NCI-H2107 (cell line): ENCODE results near the gene SOST.

Source experiments
- DNase-seq: peaks from one replicate; lab custom pipeline; 2025; lab: John Stamatoyannopoulos, UW

SOST gene

DNA sequence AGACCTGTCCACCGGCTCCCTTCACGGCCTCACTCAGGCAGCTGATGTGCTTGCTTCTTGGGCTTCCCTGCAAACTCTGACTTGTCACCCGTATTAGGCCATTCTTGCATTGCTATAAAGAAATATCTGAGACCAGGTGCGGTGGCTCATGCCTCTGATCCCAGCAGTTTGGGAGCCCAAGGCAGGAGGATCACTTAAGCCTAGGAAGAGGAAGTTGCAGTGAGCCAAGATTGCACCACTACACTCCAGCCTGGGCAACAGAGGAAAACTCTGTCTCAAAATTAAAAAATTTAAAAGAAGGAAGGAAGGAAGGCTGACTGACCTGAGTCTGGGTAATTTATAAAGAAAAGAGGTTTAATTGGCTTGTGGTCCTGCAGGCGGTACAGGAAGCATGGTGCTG, 17.0 kb downstream of the SOST start:
- no peak for DNase-seq

DNA sequence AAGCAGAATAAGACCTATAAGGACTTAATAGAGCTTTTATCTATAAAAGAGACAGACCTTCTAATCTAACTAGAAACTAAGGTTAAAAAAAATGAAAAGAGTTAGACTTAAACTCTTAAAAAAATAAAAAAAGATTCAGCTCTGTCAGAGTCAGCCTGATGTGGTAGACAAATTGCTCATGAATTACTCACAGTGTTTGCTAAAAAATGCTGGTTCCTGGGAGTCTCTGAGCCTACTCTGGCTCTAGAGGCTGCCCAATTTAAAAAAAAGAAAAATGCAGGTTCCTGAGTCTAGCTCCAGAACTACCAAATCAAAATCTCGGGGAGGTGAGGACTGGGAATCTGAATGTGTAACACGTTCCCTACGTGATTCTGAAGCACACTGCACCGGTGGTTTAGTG, 18.1 kb downstream of the SOST start:
- DNase-seq = no peak

DNA sequence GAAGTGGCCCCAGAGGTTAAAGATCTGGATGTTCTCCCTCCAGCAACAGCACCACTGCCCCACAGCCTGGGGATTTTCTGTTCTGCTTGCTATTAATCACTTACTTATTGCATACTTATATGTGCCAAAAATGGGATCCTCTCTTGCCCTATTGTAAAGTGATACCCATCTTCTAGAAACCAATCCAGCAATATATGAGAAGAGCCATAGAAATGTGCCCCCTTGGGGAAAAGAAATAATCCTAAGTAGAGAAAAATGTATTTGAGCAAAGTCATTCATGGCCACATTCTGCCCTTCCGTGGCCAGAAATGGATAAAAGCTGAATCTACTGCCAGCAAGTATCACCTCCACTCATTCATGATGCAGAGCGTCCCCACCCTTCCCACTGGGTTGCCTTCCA, 20.9 kb downstream of the SOST start:
- no peak for DNase-seq

DNA sequence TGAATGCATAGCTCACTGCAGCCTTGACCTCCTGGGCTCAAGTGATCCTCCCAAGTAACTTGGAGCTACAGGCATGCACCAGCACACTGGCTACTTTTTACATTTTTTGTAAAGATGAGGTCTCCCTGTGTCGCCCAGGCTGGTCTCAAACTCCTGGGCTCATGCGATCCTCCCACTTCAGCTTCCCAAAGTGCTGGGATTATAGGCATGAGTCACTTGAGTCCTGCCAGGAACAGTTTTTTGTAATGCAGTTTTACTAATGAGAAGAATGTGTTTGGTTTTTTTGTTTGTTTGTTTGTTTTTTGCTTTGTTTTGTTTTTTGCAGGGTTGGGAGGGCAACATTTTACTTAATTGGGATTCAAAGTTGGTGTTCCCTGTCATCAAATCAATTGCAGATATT, 22.2 kb downstream of the SOST start:
- no peak for DNase-seq

DNA sequence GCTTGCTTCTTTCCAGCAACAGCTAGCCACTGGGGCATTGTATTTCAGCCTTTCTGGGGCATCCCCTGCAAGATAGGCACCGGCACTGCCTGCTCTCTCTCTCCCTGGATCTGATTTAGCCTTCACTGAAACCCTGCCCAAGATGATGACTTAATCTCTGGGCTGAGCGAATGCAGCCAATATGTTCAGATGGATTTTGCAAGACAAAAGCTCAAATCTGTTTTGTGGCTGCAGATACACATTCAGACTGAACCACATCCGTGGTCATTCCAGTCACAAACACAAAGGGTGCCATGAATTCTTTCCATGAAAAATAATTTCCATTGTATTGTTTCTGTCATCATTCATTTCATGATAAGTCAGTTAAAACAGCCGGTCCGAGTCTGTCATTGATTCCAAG, 24.2 kb downstream of the SOST start:
- DNase-seq = no peak

DNA sequence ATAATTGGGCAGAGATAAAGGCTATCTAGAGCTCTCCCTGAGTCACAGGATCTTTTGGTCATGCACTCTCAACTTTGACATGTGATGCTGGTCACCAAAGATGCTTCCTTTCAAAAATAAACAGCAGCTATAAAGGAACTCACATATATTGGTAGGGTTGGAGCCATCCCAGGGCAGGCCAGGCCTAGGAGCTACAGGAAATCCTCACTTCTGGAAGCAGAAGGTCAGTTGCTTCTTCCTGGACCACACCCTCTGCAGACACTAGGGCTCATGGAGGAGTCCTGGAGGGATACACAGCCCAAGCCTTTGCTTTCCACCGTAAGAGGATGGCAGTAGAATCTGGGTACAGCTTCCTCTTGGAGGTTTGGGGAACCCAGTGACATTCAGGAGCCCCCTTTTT, 24.6 kb downstream of the SOST start:
- no peak for DNase-seq

DNA sequence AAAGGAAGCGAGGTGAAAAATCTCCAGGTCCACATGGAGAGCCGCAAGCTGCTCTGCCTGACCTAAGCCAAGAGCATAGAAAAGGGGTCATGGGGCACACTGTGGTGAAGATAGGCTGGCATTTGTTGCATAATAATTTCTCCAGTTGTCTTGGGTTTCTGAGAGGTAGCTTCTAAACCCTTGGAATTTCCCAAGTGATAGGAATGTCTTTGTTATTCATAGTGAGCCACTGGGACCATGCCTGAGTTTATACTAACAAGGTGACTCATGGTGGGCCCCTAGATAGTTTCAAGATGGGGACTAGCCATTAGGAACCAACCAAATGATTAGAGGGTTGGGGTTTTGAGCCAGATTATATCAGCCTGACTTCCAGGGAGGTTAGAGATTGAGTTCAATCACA, 25.6 kb downstream of the SOST start:
- no peak for DNase-seq

DNA sequence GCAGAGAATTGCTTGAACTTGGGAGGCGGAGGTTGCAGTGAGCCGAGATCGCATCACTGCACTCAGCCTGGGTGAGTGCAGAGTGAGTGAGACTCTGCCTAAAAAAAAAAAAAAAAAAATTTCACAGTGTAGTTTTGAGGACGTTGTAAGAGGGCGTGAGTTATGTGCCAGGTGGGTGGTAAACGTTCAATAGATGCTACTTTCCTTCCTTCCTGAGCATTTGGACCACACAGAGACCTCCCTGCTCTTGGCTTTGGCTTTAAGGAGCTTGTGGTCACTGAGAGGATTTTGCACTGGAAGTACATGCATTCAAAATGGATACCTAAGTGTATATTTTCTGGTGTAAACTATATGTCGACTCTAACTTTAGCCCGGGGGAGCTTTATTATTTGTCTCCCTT, 30.5 kb downstream of the SOST start:
- no peak for DNase-seq

DNA sequence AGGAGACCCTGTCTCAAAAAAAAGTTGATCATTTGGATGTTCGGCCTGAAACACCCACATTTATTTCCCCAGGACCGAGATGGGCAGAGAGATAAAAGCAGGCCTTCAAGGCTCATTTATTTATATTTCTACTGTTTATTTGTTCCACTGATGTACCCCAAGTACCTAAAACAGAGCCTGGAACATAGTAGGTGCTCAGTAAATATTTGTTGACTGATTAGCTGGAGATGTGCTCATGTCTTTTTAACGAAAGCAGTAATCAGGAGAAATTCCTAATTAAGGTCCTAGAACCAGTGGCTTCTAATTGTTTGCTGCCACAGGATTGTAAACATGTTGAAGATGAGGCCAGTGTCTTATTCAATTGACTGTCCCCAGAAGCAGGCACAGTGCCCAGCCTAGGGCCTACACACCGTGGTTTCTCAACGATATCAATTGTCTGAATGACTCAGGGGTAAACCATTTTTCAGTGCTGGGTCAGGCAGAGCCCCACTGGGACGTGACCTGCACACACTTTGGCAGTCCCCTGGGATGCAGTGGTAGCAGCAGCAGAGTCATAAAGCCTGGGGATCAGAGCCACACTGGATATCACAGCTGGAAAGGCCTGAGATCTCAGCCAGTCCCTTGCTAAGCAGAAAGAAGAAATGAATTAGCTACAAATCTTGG, 34.8 kb downstream of the SOST start:
- no peak for DNase-seq

DNA sequence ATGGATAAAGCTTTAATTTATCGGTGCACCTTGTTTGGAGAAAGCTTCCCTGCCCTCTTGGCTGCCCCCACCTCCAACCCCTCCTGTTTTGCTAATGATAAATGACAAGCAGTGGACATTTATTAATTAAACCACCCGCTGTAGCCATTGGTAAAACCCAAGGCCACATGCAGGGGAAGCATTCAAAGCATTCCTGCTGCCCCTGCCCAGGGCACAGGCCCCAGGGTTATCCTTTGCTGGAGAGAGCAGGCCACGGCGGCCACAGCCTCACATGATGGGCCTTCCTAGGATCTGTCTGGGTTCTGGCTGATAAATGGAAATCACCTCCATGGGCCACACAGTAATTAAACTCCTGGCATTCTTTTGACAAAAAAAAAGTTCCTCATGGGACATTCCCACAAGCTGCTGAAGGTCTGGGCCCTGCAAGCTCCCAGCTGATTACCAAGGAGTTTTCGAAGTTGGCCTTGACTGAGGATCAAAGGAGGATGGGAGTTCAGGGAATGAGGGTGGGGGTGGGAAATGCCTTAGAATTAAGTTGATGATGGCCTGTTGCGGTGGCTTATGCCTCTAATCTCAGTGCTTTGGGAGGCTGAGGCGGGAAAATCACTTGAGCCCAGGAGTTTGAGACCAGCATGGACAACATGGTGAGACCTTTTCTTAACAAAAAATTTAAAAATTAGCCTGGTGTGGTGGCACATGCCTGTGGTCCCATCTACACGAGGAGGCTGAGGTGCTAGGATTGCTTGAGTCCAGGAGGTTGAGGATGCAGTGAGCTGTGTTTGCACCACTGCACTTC, 35.5 kb downstream of the SOST start:
- DNase-seq = no peak

DNA sequence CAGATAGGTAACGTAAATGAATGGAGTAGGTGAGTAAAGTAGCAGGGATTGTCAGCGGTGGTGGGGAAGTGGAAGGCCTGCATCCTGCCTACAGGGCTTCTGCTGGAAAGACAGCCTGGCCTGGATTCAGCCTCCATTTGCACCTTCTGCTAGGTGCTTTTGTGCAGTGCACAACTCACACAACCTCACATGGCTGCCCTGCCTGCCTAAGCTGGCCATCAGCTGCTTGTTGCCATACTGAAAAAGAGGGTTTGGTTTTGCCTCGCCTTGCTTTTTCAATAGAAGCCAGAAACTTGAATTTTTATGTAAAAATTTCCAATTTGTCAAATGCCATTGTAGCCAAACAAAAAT, 36.3 kb downstream of the SOST start:
- DNase-seq = no peak

DNA sequence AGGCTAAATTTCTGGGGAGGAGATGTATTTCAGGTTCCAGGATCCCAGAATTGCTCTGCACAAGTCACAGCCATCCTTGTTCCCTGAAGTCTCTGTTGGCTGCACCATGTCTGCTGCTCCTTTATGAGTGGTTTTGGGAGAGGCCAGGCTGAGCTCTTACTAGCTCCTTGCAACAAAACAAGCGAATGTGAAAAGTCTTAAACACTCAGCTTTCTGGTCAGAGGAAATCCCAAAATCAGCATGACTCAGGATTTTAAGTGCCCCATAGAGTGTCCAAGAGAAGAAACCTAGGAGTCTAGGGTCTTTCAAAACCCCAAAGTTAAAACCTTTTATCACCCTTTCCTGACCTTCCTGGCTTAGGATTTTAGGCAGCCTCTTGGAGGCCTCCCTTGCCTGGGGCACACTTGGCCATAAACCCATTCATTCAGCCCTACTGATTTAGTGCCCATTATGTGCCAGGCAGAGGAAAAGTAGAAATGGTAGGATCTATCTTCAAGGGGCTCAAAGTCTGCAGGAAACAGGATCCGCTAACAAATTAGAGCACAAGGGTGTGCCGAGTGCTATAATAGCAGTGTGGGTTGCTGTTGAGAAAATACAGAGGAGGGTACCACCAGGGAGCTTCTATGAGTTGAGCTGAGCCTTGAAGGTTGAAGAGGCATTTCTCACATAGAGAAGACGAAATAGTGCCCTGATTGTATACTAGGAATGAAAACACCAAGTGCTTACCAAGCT, 36.9 kb downstream of the SOST start:
- DNase-seq = no peak

DNA sequence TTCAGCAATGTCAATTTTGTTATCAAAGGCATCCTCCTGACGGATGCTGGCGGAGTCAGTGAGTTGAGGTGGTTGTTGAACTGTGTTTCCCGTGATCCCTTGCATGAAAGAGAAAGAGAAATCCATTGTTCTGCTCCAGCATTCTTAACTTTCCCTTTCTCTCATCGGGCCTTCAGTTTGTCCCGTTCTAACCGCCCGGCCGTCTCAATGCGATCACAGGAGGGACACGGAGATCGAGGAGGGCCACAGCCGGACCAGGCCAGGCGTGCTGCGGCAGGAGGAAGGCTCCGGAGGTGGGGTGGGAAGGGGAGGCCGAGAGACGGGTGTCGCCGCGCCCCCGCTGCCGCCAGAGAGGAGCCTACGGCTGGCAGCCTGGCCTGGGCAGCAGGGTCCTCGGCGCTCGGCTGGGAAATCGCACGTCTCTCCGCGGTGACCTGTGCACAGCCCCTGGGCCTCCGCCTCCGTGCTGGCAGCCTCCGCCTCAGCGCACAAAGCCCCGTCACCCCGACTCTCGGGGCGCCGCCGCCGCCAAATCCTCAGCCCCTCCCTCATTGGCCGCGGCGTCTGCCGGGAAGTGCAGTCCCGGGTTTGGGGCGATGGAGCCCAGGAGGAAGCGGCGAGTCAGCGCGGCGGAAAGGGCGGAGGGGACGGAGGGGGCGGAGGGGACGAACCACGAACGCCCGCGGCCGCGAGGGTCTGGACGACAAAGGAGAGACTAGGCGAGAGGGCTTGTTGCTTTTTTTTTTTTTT, 38.1 kb downstream of the SOST start:
- DNase-seq = no peak

DNA sequence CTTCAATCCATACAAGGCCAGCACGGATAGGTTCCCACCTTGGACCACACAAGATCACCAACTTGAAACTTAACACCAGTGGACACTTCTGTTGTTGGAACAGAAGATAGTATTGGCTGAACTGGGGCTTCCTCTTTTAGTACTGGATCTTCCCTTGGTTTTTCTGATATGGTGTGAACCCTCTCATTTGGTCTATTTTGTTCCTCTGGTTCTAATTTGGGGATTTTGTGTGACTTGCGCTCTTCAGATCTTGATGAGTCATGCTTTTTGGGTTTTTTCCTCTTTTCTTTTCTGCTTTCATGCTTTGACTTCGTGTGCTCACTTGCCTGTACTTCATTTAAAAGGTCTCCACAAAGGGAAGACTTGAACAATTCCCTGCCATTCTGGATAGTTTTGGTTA, 39.0 kb downstream of the SOST start:
- DNase-seq = no peak

DNA sequence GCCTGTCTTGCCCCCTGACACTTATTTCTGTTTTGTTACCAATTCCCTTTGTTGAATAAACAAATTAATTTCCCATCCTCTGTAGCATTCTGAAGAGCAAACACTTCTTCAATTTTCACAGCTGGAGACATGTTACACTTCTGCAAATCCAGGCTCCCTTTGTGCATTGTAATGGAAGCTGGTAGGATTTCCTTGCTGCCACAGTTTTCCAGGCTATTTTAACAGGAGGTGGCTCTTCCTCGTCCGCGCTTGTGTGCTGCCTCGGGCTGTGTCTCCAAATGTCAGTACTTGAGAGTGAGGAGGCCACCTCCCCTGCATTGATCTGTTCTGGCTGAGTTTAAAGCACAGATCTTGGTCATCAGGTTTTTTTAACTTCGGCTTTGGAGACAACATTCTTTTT, 40.0 kb downstream of the SOST start:
- DNase-seq = no peak

DNA sequence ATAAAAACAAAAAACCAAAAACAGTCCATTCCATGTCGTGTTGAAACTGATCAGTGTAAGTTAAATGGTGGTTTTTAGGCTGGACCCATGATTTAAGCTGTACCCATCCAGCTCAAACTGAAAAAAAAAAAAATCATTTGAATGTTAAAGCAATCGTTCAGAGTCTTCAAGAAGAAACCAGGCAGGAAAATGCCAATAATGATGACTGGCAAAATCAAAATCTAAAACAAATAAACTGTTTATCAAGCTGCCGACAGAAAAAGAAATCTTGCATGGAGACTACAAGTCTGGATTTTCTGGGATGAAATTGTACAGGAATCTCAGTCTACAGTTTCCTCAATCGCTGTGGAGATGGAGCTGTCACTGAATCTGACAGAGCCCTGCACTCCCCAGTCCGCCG, 40.7 kb downstream of the SOST start:
- no peak for DNase-seq

DNA sequence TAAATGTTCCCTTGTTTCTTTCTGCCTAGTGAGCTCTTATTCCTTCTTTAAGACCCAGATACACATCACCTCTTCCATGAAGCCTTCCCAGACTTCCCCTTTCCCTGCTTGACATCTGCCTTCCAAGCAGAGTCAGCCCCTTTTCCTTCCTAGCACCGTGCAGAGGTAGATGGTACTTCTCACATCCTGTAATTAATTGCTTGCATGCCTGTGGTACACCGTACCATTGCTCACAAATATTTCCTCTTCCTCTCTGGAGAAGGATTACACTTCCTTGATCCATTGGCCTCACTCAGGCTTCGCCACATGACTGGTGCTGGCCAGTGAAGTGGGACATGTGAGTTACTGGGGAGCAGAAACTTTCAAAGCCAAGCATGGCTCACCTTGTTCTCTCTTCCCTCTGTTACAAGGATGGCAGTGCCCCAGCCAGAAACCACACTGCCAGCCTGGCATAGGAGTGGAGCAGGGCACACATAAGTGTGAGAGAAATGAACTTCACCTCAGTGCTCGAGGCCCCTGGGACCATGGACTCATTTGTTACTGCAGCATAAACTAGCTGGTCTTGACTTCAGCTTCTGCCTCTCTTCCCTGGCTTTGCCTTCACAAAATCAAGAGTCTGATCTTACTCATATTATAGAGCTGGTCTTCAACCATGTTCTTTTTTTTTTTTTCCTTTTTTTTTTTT, 44.0 kb downstream of the SOST start:
- DNase-seq = no peak

DNA sequence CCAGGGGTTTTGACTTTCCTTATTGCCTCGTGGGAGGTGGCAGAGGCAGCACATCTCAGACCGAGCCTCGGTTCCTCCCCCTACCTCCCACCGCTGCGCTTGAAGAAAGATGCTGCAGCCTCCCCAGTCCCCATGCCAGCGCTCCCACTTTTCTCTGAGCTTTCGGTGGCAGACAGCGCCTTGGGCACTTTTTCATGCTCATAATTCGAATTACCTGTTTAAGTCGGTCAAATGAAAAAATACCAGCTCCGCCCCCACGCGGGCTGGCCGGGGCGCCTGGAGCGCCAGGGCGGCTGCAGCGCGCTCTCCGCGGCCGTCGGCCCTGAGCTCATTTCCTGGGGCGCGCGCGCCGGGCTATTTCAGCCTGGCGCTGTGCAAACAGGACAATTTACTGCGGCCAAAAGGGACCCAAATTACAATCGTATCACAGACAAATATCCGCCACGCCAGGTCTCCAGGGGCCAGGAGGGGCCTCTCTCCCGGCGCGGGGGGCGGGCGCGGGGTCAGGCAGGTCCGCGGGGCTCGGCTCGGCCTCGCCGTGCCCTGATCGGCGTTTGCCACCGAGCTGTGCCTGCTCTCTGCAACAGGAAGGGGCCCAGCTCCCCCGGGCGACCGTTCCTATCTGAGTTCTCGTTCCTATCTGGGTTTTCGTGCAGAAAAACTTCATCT, 45.0 kb downstream of the SOST start:
- DNase-seq = no peak

DNA sequence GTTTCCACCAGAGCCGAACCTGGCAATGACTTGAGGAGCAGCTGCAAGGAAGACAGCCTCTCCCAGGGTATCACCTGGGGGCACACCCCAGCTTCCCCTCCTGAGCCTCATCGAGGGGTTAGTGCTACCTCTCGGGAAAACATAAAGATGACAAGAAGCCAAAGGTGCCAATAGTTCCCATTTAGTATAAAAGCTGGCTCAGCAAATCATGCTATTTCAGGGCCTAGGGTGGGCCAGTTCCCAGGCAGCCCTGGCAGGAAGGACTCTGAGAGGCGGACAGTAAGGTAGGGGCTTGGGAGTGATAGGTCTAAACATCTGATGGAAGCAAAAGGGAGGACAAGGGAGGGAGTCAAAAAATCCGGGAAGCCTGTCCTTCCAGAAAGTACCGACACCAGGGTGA, 46.2 kb downstream of the SOST start:
- no peak for DNase-seq

DNA sequence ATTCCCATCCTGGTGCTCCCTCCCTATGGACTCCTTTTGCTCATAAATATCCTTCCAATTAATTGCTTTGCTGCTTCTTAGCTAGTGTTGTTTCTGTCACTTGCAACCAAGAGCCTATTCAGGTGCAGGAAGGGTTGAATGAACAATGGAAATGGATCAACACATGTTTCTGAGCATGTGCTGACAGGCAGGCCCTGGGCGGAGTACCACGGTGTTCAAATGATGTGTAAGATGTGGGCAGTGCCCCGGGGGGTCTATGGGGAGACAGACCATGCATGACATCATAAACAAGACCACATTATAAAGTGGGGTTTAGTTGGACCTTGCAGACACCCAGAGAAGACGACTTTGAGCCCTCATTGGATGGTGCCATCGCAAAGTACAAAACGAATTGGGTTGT, 48.5 kb downstream of the SOST start:
- DNase-seq = no peak

DNA sequence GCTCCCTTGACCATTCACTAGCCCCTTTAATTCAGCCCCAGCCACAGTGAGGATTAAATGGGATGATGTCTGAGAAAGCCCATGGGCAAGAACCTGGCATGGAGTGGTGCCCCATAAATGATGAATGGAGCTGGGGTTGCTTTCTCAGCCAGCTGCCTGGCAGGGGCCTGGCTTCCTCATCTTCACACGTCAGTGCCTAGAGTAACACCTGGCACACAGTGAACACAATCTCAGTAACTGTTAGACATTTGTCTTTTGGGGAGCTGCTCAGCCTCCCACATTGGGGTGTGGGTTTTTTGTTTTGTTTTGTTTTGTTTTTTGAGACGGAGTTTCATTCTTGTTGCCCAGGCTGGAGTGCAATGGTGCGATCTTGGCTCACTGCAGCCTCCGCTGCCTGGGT, 49.4 kb downstream of the SOST start:
- DNase-seq = no peak

DNA sequence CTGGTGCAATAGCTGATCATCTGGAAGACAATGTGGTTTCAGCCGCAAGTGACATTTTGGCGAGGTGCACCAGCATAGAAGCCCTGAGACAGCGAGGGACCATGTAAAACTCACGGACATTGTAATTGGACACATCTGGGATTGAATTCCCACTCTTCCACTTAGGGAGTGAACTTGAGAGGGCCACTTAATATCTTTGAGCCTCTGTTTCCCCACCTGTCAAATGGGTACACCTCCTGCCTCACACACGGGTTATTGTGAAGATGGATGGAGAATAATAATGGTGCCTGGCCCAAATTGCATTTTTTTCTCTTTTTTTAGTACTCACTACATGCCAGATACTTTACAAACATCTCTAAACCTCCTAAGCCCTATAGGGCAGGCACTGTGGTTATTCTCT, 51.4 kb downstream of the SOST start:
- DNase-seq = no peak
